ENCODE measurements around the gene PPARG. TPM values are rescaled to one million over a fixed set of nuclear protein-coding genes. Genes with fewer than 3 reads are reported as not detected.

The PPARG gene
- polyA plus RNA-seq, 1 donor (not counting 4 experiments of a cell fraction or from before 2014, with no cell fraction given): 3.1 TPM

DNA sequence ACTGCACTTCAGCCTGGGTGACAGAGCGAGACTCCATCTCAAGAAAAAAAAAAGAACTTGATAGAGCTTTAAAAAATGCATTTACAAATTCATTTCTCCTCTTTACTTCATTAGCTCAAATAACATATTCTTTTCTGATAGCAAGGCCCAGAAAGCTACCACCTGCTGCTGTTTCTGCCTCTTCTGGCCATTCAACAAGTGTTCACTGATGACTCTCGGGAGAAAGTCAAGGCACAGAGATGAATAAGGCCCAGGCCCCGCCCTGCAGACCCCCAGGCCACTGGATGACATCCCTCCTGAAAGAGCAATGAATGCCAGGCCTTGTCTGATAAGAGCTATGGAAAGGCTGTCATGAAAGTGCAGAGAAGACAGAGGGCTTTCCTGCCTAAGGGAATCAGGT is 181.8 kb downstream of the PPARG start:
- Histone ChIP-seq H3K36me3 (ENCODE audit: control insufficient read depth in 2 of 2, extremely low read depth in 1 of 2, insufficient read depth in 2 of 2, low read length in 2 of 2) (no peaks in the 10 kb centered on the region), H3K9ac (ENCODE audit: control insufficient read depth, extremely low read depth, insufficient read depth, low read length) (no peak overlapping the region), H4K20me1 (ENCODE audit: control insufficient read depth, extremely low read depth, insufficient read depth, low read length) (no peaks in the 10 kb centered on the region), H3K4me2 (ENCODE audit: control insufficient read depth, extremely low read depth, insufficient read depth, low read depth, low read length) (peak overlapping the region; percentile 8), H3K9me1 (ENCODE audit: control insufficient read depth, extremely low read depth, insufficient read depth, low read length) (no peaks in the 10 kb centered on the region), H2AFZ (ENCODE audit: control insufficient read depth, low read length) (no peak overlapping the region), H3K9me3 (ENCODE audit: control insufficient read depth, low read depth, low read length) (no peaks in the 10 kb centered on the region), H3K79me2 (ENCODE audit: control insufficient read depth, insufficient read depth, low read length) (no peaks in the 10 kb centered on the region), H3K4me3 (ENCODE audit: control insufficient read depth in 2 of 3, extremely low read depth in 1 of 3, insufficient read depth in 2 of 3, low read depth in 1 of 3, low read length in 3 of 3) (no peak overlapping the region), H3K4me1 (ENCODE audit: control insufficient read depth, extremely low read depth, insufficient read depth, low read length) (peaks cover 5% of the 10 kb centered on the region), H3K27me3 (ENCODE audit: control insufficient read depth, extremely low read depth, insufficient read depth, low read length) (no peaks in the 10 kb centered on the region), H3K27ac (ENCODE audit: control insufficient read depth, insufficient read depth, low read length) (no peak overlapping the region)
- DNase-seq (ENCODE audit: low read depth, low spot score): no peak
- no peak for FAIRE-seq
- TF ChIP-seq EZH2 (IDR thresholded peaks at IDR 0.05; ENCODE audit: low read length) (no peak), CTCF (optimal IDR thresholded peaks at IDR 0.05 in 1 of 3, IDR thresholded peaks at IDR 0.05 in 1 of 3, conservative IDR thresholded peaks at IDR 0.05 in 1 of 3; ENCODE audit: extremely low read depth in 1 of 3, insufficient read depth in 2 of 3, low read length in 3 of 3) (no peak)
- dilution Hi-C loops (cut with MboI; ENCODE audit: extremely low pct_ligation_motif_present, low sequenced_read_pairs): no loop called here

GRCh38 chr3:12471241-12471640 is 182.4 kb downstream of the PPARG start:
- Histone ChIP-seq H3K9me1 (ENCODE audit: control insufficient read depth, extremely low read depth, insufficient read depth, low read length) (no peaks in the 10 kb centered on the region), H3K9me3 (ENCODE audit: control insufficient read depth, low read depth, low read length) (no peaks in the 10 kb centered on the region), H3K4me3 (ENCODE audit: control insufficient read depth in 2 of 3, extremely low read depth in 1 of 3, insufficient read depth in 2 of 3, low read depth in 1 of 3, low read length in 3 of 3) (no peak overlapping the region), H3K27ac (ENCODE audit: control insufficient read depth, insufficient read depth, low read length) (no peak overlapping the region), H3K9ac (ENCODE audit: control insufficient read depth, extremely low read depth, insufficient read depth, low read length) (no peak overlapping the region), H3K4me2 (ENCODE audit: control insufficient read depth, extremely low read depth, insufficient read depth, low read depth, low read length) (peak overlapping the region; percentile 8), H3K79me2 (ENCODE audit: control insufficient read depth, insufficient read depth, low read length) (no peaks in the 10 kb centered on the region), H4K20me1 (ENCODE audit: control insufficient read depth, extremely low read depth, insufficient read depth, low read length) (no peaks in the 10 kb centered on the region), H2AFZ (ENCODE audit: control insufficient read depth, low read length) (no peak overlapping the region), H3K4me1 (ENCODE audit: control insufficient read depth, extremely low read depth, insufficient read depth, low read length) (peaks cover 5% of the 10 kb centered on the region), H3K27me3 (ENCODE audit: control insufficient read depth, extremely low read depth, insufficient read depth, low read length) (no peaks in the 10 kb centered on the region), H3K36me3 (ENCODE audit: control insufficient read depth in 2 of 2, extremely low read depth in 1 of 2, insufficient read depth in 2 of 2, low read length in 2 of 2) (no peaks in the 10 kb centered on the region)
- TF ChIP-seq CTCF (optimal IDR thresholded peaks at IDR 0.05 in 1 of 3, IDR thresholded peaks at IDR 0.05 in 1 of 3, conservative IDR thresholded peaks at IDR 0.05 in 1 of 3; ENCODE audit: extremely low read depth in 1 of 3, insufficient read depth in 2 of 3, low read length in 3 of 3) (peak; percentile 34 to 48 (median 46)), EZH2 (IDR thresholded peaks at IDR 0.05; ENCODE audit: low read length) (no peak)
- dilution Hi-C loops (cut with MboI; ENCODE audit: extremely low pct_ligation_motif_present, low sequenced_read_pairs): no loop called here
- peak; percentile 55 for FAIRE-seq
- DNase-seq (ENCODE audit: low read depth, low spot score): peak; percentile 38
